Testis (tissue), 2 donors: Measurements from ENCODE around the gene PIGZ.

Experiments used
- CTCF ChIP-seq, 3 experiments: fragments of 450-650 bp in 2 of 3; fragments of 200-600 bp in 1 of 3; sonication (generic) in 1 of 3; IDR thresholded peaks; one replicate each; pipeline ENCODE4 v1.5.1; 2016 to 2019; ENCODE audit warnings: antibody characterized with exemption in 3 of 3, mild to moderate bottlenecking in 2 of 3, moderate library complexity in 1 of 3
- POLR2A ChIP-seq: fragments of 450-650 bp; IDR thresholded peaks from one replicate; pipeline ENCODE4 v1.6.1; 2017; ENCODE audit warnings: antibody characterized with exemption, mild to moderate bottlenecking, moderate library complexity

GRCh38 chr3:196997311-196997710, 28.7 kb upstream of the PIGZ start:
- TF ChIP-seq CTCF (IDR thresholded peaks at IDR 0.05), result no peak
- TF ChIP-seq POLR2A, result no peak
